Stimulated activated CD8-positive, alpha-beta memory T cell treated with anti-CD3 and anti-CD28 coated beads, Interleukin-4, amount 100 ng/mL, for 1 hour (primary cell): Measurements from ENCODE around the gene GRIK4.

ENCODE experiments used
- DNase-seq, 2 donors: peaks; one replicate each; pipeline ENCODE4 v3.0.0-alpha.2; 2020; ENCODE audit warnings: low read depth in 2 of 2, low spot score in 1 of 2

GRIK4 gene

GRCh38 chr11:120805960-120806555 is 294.5 kb downstream of the GRIK4 start:
- DNase-seq = no peak

DNA sequence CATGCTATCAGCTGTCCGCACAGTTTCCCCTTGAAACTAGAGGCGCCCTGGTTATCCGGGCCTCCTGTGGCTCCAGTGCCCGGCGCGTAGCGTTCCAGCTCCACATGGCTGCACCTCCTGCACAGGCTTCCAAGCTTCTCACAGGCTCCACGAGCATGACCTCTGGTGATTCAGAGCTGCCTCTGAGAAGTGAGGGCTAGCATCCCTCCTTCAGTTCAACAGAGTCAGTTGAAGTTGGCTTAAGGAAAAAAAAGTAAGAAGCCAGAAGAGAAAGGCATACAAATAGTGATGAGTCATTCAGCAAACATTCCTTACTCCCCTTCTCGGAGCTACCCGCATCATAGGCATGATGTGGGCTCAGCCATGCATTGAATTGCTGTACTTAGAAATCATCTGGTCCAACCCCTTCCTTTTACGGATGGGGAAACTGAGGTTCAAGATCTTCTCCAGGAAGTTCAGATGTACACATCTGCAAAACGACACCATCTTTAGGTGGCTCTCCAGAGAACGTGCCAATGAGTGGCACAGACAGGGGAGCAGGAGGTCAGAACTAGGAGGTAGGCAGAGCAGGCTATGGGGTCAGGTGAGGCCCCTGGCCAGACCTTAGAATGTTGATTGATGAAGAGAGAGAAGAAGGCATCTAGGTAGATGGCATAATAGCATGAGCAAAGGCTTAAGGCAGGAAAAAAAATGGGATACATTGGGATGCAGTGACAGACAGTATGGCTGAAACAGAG is 296.0 kb downstream of the GRIK4 start:
- no peak for DNase-seq

- DNase-seq = no peak
These were observed 297.1 kb downstream of the GRIK4 start for GRCh38 chr11:120808616-120809050.

DNA sequence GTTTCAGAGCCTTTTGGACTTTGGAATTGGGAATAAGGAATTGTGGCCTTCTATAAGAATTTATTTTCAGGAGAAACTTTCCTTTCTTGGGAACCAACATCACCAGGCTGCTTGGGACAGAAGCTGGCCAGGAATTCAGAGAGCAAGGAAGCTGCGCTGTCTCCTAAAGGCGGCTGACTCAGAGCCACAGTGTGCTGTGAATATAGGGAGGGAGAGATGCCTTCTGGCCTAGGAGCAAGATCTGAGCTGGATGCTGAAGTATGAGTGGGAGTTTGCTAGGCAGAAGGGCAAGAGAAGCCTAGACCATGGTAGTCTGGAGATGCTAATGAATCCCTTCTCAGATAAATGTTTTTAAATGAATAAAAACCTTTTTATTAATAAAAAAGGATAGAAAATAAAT is 298.7 kb downstream of the GRIK4 start:
- DNase-seq = no peak

DNA sequence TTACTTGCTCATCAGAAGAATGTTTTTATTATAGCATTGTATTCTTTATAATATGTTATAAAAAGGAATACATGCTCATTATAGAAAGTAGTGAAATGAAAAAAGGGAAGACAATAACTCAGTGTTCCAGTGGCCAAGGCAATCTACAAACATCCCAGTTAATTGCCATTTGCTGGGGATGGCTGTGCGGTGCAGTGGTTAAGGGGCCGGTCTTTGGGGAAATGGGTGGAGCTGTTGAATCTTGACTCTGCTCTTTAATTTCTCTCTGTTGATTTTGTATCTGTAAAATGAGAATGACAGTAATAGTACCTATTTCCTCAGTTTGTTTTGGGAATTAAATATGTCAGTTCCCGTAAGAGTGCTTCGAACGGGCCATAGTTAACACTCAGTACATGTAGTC is 299.7 kb downstream of the GRIK4 start:
- no peak for DNase-seq

GRCh38 chr11:120811731-120812130 is 300.2 kb downstream of the GRIK4 start:
- no peak for DNase-seq

DNA sequence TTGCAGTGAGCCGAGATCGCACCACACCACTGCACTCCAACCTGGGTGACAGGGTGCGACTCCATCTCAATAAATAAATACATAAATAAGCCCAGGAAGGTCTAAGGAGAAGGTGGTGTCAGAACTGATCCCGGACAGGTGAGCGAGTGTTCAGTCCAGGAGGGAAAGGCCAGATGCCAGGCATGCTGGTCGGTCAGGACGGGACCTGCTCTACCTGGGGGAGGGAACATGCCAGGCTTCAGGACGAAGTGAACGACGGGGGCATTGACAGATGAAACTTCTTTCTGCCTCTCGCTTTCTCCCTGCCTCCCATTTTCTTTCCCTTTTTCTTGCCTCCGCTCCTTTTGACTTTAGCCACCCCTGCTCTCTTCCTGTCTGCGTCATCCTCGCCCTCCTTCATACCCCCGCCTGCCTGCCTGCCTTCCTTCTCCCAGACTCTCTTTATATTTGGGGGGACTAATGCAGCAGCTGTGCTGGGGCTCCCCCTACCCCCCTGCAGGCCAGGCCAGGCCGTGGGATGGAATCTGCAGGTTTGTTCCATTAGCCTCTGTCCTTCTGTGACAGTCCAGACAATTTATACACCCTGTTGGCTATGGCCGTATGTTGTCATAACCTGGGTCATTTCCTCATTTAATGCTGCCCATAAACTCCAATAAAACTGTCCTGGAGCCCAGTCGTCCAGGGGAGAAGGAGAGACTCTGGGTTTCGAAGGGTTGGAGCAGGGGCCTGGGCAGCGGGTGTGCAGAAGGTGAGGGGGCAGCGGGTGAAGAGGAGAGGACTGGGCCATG is 303.2 kb downstream of the GRIK4 start:
- DNase-seq = no peak

GRCh38 chr11:120815319-120816100 is 304.0 kb downstream of the GRIK4 start:
- DNase-seq = no peak

DNA sequence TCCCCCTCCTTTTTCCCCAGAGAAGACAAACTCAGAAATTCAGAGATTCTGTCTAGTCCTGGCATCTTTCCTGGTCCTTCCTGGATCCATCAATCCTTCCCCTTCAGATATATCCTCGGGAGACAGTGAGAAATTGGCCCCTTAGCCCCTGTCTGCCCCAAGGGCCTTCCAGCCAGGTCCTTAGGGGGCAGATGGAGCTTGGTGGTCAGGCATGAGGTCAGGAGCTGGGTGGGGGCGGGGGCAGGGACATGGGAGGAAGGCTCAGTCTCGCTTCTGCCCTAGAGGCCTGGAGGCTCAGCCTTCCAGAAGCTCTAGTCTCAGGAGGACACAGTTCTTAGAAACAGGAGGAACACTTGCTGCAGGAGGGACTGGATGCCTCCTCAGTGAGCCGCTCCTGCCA is 304.6 kb downstream of the GRIK4 start:
- DNase-seq = no peak

DNA sequence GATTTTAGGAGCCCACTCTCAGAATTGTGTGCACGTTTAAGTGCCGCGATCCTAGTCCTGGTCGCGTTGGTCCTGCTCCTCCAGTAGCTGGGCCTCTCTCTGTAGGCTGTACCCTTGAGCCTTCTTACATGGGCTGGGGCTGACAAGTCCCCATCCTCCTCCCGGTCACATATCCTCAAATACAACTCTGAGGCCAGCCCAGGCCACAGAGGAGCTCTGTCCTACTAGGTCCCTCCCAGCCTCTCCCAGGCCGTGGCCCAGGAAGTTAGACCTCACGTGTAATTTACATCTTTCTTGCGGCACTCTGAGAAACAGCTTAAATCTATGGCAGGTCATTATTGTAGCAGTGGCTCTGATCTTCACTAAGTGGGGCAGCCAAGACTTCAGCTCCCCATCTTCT is 305.2 kb downstream of the GRIK4 start:
- no peak for DNase-seq

- no peak for DNase-seq
These were observed 305.6 kb downstream of the GRIK4 start for GRCh38 chr11:120817158-120817557.

DNA sequence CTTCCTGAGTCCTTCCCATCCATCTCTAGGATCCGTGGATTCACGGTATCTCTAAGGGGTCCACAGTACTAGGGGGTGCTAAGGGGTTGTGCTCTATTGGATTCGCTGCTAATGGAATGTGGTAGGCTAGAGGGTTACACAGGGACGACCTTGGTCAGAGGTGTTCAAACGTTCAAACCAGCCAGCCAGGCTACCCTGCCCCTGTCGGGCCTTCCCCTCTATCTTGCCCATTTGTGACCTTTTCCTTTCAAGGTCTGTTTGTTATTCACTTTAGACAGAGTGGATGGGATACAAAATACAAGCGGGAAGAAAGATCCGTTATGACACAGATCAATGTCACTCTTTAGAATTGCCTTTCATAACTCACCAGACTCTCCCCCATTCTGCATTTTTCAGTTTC is 306.5 kb downstream of the GRIK4 start:
- no peak for DNase-seq

- no peak for DNase-seq
These were observed 307.5 kb downstream of the GRIK4 start for GRCh38 chr11:120819003-120819402.

GRCh38 chr11:120819437-120820365 is 308.2 kb downstream of the GRIK4 start:
- DNase-seq = no peak

- no peak for DNase-seq
These were observed 311.6 kb downstream of the GRIK4 start for GRCh38 chr11:120823159-120823558.

- DNase-seq = no peak
These were observed 312.7 kb downstream of the GRIK4 start for GRCh38 chr11:120824242-120824641.

- no peak for DNase-seq
These were observed 315.6 kb downstream of the GRIK4 start for GRCh38 chr11:120827198-120827597.

GRCh38 chr11:120827820-120828219 is 316.3 kb downstream of the GRIK4 start:
- DNase-seq = no peak

GRCh38 chr11:120828847-120829246 is 317.3 kb downstream of the GRIK4 start:
- no peak for DNase-seq

DNA sequence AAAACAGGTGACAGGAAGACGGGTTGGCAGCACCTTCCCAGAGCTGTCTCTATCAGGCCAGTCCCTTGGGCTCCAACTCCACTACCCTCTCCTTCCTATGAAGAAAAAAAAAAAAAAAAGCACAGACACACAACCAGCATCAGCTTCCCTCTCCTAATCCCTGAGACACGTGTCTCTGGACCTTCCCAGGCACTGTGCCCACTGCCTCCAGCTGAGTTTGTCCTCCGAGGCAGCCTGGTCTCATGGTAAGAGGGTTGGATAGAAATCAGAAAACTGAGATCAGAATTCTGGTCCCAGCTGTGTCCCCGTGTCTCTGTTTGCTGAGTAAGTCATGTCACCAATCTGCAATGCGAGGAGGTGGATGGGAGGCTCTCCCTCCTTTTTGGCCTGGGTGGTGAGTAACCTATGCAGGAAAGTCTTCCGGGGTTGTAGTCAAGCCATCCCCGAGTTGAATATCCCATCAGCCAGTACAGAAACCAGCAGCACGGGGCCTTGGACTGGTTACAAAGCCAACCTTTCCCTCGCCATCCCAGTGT is 318.6 kb downstream of the GRIK4 start:
- DNase-seq = no peak
